NOMO-1 treated with dmso at 0.1 percent for 144 hours (cell line): ENCODE measurements around the gene SEMA4F.

ENCODE experiments used
- DNase-seq: peaks from one replicate; lab custom pipeline; 2025; ENCODE audit not compliant: unreplicated experiment; lab: John Stamatoyannopoulos, UW

Gene SEMA4F

DNA sequence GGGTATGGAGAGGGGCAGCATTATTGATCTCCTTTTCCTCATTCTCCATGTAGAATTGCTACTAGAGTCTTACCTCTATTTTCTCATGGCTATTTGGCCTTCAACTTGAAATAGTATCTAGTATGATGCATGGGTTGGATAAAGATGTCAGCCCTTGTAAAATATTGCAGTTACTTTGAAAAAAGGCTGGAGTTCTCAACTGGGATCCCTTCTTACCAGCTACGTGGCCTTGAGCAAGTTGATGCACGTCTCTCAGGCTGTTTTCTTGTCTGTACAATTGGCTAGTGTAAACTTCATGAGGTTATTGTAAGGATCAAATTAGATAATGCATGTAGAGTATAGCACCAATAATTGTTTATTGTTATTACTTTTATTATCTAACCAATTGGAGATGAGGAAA lies 50.2 kb downstream of the SEMA4F start:
- DNase-seq = no peak

DNA sequence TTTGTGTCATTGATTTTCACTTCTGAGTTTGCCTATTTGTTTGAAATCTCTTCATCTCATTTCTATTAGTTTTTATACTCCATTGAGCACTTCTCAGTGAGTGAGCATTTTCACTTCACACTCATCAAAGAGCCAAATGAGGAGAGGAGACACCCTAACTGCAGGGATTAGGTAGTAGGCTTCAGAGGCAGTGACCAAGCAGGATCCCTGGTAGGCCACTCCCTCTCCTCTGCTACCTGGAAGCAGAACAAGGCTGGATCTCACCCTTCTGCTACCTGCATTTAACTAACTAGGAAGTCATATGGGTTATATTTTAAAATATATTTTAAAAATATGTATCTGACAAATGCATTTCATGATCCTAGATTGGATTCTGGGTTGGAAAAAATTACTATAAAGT lies 52.7 kb downstream of the SEMA4F start:
- no peak for DNase-seq

DNA sequence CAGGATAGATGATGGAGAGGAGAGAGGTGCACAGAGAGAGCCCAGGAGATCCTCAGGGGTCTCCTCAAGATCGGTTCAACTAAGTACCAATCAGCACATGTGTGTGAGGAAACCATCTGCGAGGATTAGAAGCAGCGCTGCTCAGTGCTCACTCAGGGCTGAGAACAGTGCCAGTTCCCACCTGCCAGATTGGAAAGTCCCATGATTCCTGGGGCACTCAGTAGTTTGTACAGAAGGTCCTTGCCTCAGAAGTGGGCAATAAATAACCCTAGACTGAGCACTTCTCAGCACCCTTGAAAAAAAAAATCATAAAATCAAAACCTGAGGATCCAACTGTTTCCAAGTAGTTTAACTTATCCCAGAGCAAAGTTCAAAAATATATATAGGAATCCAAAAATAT lies 53.8 kb downstream of the SEMA4F start:
- DNase-seq = no peak

DNA sequence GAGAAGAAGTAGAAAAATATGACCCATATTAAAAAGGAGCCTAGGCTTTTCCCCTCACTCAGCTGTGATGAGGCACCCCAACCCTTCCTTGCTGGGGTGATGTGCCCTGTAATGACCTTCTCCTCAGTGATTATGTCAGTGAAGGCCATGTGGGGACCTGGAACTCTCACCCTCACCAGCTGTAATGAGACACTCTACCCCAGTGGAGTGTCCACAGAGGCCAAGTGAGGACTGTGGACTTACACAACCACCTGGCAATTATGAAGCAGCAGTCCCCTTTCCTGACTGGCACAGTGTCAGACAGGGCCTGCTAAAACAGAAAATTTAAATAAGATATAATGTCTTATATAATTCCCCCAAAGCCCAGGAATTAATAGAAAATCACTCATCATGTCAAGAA lies 54.2 kb downstream of the SEMA4F start:
- DNase-seq = no peak

DNA sequence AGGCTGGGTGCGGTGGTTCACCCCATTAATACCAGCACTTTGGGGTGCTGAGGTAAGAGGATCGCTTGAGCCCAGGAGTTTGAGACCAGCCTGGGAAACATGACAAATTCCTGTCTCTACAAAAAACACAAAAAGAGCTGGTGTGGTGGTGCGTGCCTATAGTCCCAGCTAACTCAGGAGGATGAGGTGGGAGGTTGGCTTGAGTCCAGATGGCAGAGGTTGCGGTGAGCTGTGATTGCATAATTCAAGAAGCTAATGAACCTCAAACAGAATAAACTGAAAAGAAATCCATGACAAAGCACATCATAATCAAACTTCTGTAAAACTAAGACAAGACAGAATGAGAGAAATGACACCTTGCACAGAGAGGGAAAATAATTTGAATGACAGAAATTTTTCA lies 54.8 kb downstream of the SEMA4F start:
- DNase-seq = peak; percentile 26

DNA sequence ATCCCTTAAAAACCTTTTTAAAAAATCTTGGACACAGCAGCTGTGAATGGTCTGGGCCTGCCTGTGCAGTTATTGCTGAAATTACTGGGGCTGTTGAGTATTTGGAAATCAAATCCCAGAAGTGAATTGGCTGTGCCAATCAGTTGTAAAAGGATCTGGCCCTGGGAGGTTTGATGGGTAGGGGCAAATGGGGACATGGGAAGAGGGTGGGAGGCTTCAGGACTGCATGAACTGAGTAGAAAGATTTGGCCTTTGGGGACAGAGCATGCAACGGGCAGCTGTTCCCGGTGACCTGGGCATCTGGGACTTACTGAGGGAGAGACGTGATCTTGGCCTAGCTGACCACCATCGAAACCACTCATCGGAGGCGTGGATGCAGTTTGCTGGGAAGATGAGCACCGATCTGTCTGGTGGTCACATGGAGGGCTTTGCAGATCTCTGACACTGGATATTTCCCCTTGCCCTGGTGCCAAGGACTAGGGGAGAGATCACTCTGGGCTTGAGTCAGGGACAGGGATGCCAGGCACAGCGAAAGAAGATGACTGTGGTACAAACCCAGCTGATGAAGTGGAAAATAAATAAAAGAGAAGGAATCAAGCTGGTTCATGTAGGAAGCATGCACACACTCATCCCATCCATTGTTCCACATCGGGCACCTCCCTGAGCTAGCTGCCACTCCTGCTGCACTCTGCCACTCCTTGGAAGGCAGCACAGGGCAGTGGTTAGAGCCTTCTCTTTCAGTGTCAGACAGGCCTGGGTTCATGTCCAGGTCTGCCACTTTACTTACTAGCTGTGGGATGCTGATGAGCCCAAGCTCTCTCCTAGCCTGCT lies 58.4 kb downstream of the SEMA4F start:
- DNase-seq = no peak

- DNase-seq = no peak
Measured at GRCh38 chr2:74714691-74715080, 60.6 kb downstream of the SEMA4F start.

- peak; percentile 66 for DNase-seq
Measured at GRCh38 chr2:74715081-74715791, 61.2 kb downstream of the SEMA4F start.

DNA sequence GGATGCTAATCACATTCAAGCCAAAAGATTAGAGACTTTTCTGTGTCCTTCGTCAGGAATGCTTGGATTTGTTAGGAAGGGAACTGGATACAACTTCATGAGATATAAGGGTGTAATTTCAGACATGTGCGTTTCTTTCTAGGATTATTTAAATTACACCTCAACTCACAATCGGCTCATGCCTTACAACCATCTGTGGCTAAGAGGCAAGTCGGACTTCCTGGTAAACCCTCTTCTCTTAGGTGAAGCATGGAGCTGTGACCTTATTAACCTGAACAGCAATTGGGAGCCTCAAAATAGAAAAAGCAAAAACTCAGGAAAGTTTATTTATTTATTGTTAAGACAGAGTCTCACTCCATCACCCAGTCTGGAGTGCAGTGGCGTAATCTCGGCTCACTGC lies 61.8 kb downstream of the SEMA4F start:
- no peak for DNase-seq

DNA sequence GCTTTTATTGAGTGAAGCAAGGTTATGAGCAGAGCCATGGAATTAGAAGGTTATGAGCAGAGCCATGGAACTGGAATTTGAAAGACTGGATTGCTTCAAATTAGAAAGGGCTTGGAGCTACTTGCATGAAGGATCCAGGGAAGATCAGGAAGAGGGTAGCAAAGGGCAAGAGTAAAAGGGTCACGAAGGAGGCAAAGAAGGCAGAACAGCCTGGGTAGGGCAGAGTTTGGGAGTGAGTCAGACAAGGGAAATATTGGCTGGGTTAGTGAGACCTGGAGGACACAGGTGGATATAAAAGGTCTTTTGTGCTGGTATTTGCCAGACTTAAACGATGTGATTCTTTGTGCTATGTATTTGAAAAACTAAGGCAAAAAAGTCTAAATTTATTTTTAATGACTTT lies 65.0 kb downstream of the SEMA4F start:
- no peak for DNase-seq

DNA sequence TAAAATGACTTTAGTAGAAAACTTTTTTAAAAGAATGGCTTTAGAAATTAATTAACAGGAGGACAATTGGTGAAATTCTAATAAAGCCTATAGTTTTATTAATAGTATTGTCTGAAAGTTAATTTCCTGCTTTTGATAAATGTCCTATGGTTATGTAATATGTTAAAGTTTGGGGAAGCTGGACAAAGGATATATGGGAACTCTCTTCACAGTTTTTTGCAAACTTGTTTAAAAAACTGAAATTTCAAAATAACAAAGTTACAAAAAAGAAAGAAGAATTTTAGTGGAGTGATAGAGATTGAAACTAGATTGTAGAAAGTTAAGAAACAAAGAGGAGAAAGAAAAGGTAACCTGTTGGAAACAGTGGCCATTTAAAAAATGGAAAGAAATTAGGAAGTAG lies 67.3 kb downstream of the SEMA4F start:
- no peak for DNase-seq

- no peak for DNase-seq
Measured at GRCh38 chr2:74724496-74724895, 70.4 kb downstream of the SEMA4F start.

DNA sequence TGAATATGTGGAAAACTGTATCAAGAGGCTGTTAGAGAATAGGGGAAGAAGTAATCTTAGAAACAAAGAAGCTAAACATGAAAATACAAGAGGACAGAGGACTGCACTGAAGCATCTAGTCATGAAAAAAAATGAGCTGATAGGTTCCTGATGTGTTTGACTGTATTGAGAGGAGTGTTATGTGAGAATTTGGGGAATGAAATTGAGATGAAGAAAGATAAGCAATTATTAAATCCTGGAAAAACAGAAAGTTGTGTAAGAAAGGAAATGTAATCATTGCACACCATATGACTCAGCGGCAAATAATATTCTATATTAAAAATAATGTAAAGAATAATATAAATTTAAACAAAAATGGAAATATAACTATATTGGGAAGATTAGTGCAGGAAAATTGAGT lies 71.2 kb downstream of the SEMA4F start:
- no peak for DNase-seq

- DNase-seq = no peak
Measured at GRCh38 chr2:74728842-74729241, 74.8 kb downstream of the SEMA4F start.

DNA sequence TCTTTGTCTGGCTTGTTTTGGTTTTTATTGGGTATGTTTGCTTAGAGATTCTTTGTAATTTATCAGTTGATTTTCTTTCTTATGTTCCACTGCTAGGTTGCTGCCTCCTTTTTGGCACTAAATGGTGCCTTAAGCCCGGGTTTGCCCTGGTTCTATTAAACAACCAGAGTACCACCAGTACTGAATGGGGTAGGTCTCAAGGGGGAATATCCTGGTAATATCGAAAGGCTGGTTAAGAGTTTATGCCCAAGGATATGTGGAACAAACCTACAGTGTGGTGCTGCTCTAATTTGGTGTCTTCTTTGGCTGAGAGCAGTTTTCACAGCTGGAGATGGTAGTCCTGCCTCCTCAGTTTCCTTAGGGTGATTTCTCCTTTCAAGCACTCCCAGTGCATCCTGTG lies 76.5 kb downstream of the SEMA4F start:
- DNase-seq = no peak
